H1 (cell line): ENCODE measurements around the gene TMEM38A. TPM values are rescaled to one million over a fixed set of nuclear protein-coding genes. Genes with fewer than 3 reads are reported as not detected.

Source experiments
- CTCF ChIA-PET: fragments of 300-600 bp; sonication (Branson Sonifier 250); formaldehyde crosslinking; loops from one replicate; lab custom pipeline; 2021; ENCODE audit not compliant: partially characterized antibody; lab: Charles Lee
- POLR2A ChIA-PET: fragments of 300-600 bp; sonication (Branson Sonifier 250); formaldehyde crosslinking; loops from one replicate; lab custom pipeline; 2021; ENCODE audit warnings: inconsistent platforms; ENCODE audit not compliant: partially characterized antibody; lab: Charles Lee
- DNase-seq, 2 experiments: peaks; one replicate each; pipeline versions ENCODE4 v3.0.0 to v3.0.0-alpha.2; 2010 to 2022; ENCODE audit warnings: low spot score in 2 of 2, low read depth in 1 of 2, mixed read lengths in 1 of 2
- FAIRE-seq: peaks from 2 replicates; lab custom pipeline; 2011; peaks lifted over from hg19 to GRCh38; lab: Jason Lieb, UNC
- H2AFZ ChIP-seq: 2 replicates; pipeline ENCODE4 v1.8.1; 2012; ENCODE audit warnings: low read length, inconsistent platforms
- H2AK5ac ChIP-seq: 2 replicates; pipeline ENCODE4 v1.6.1; 2013; ENCODE audit warnings: low read depth, low read length
- H2BK120ac ChIP-seq: replicated peaks from 2 replicates; pipeline ENCODE3; 2013; ENCODE audit warnings: low read depth, low read length, inconsistent platforms
- H2BK12ac ChIP-seq: 2 replicates; pipeline ENCODE4 v1.6.1; 2013; ENCODE audit warnings: low read depth, low read length
- H2BK15ac ChIP-seq: 2 replicates; pipeline ENCODE4 v1.6.1; 2013; ENCODE audit warnings: low read length
- H2BK20ac ChIP-seq: 2 replicates; pipeline ENCODE4 v1.6.1; 2013; ENCODE audit warnings: low read length
- H2BK5ac ChIP-seq: 2 replicates; pipeline ENCODE4 v1.6.1; 2013; ENCODE audit warnings: low read depth, low read length
- H3K14ac ChIP-seq: 2 replicates; pipeline ENCODE4 v1.6.1; 2013; ENCODE audit warnings: inconsistent platforms; ENCODE audit not compliant: insufficient read length
- H3K18ac ChIP-seq: 2 replicates; pipeline ENCODE4 v1.6.1; 2013; ENCODE audit warnings: low read length; ENCODE audit errors: extremely low read depth
- H3K23ac ChIP-seq: 2 replicates; pipeline ENCODE4 v1.6.1; 2013; ENCODE audit warnings: inconsistent platforms; ENCODE audit not compliant: insufficient read length
- H3K23me2 ChIP-seq: 2 replicates; pipeline ENCODE4 v1.6.1; 2013; ENCODE audit warnings: low read depth, low read length
- H3K27ac ChIP-seq: 2 replicates; pipeline ENCODE4 v1.6.1; 2011; ENCODE audit warnings: low read depth, low read length, inconsistent platforms
- H3K27me3 ChIP-seq, 4 experiments: replicated peaks in 1 of 4; 1 replicate in 1 of 4; 2 replicates in 3 of 4; pipeline versions ENCODE4 v1.6.1 to v1.8.1; 2011 to 2013; ENCODE audit warnings: low read length in 3 of 4, mild to moderate bottlenecking in 3 of 4, inconsistent platforms in 2 of 4, mixed read lengths in 2 of 4, moderate library complexity in 1 of 4; ENCODE audit not compliant: control insufficient read depth in 3 of 4, insufficient read depth in 3 of 4; ENCODE audit errors: extremely low read depth in 1 of 4
- H3K36me3 ChIP-seq, 4 experiments: 2 replicates each; pipeline versions ENCODE4 v1.6.1 to v1.8.1; 2011 to 2013; ENCODE audit warnings: mild to moderate bottlenecking in 4 of 4, low read length in 3 of 4, moderate library complexity in 2 of 4, control low read depth in 1 of 4, inconsistent platforms in 1 of 4; ENCODE audit not compliant: insufficient read depth in 4 of 4, control insufficient read depth in 2 of 4
- H3K4ac ChIP-seq: replicated peaks from 2 replicates; pipeline ENCODE3; 2013; ENCODE audit warnings: low read length, low read depth, mixed read lengths, inconsistent platforms; ENCODE audit not compliant: insufficient read length
- H3K4me1 ChIP-seq, 4 experiments: replicated peaks in 1 of 4; 1 replicate in 1 of 4; 2 replicates in 3 of 4; pipeline versions ENCODE4 v1.6.1 to v1.8.1; 2011 to 2013; ENCODE audit warnings: low read length in 3 of 4, inconsistent platforms in 2 of 4, mixed read lengths in 1 of 4; ENCODE audit not compliant: insufficient read depth in 4 of 4, control insufficient read depth in 3 of 4
- H3K4me2 ChIP-seq, 2 experiments: 2 replicates each; pipeline versions ENCODE4 v1.6.1 to v1.8.1; 2011 to 2013; ENCODE audit warnings: low read depth in 2 of 2, low read length in 2 of 2, control low read depth in 1 of 2, inconsistent platforms in 1 of 2, mild to moderate bottlenecking in 1 of 2; ENCODE audit not compliant: insufficient read depth in 1 of 2
- H3K4me3 ChIP-seq, 4 experiments: fragments of 200-600, 300-600 bp in 1 of 4; sonication (generic), shearing (Covaris generic), sonication (Bioruptor Twin) in 1 of 4; 2 replicates each; pipeline versions ENCODE4 v1.5.1 to v1.8.1; 2011 to 2016; ENCODE audit warnings: low read length in 4 of 4, low read depth in 3 of 4, control low read depth in 2 of 4, inconsistent platforms in 2 of 4, mild to moderate bottlenecking in 2 of 4, mixed read lengths in 1 of 4, moderate library complexity in 1 of 4; ENCODE audit not compliant: insufficient read depth in 2 of 4; ENCODE audit errors: extremely low read depth in 1 of 4
- H3K56ac ChIP-seq: replicated peaks from 2 replicates; pipeline ENCODE3; 2013; ENCODE audit warnings: low read depth, mild to moderate bottlenecking, mixed read lengths, low read length, inconsistent platforms; ENCODE audit not compliant: insufficient read length
- H3K79me1 ChIP-seq: 2 replicates; pipeline ENCODE4 v1.6.1; 2013; ENCODE audit warnings: low read depth, low read length, control low read depth
- H3K79me2 ChIP-seq, 2 experiments: 2 replicates each; pipeline versions ENCODE4 v1.6.1 to v1.8.1; 2012 to 2013; ENCODE audit warnings: low read length in 2 of 2, mild to moderate bottlenecking in 2 of 2, inconsistent platforms in 1 of 2; ENCODE audit not compliant: insufficient read depth in 2 of 2, control insufficient read depth in 1 of 2
- H3K9ac ChIP-seq, 4 experiments: replicated peaks in 1 of 4; 1 replicate in 1 of 4; 2 replicates in 3 of 4; pipeline versions ENCODE4 v1.6.1 to v1.8.1; 2011 to 2013; ENCODE audit warnings: low read depth in 3 of 4, low read length in 3 of 4, control low read depth in 2 of 4, mild to moderate bottlenecking in 2 of 4, moderate library complexity in 2 of 4, inconsistent platforms in 1 of 4; ENCODE audit errors: extremely low read depth in 1 of 4
- H3K9me3 ChIP-seq, 2 experiments: 2 replicates each; pipeline versions ENCODE4 v1.6.1 to v1.8.1; 2012 to 2013; ENCODE audit warnings: mild to moderate bottlenecking in 2 of 2, moderate library complexity in 2 of 2, control low read depth in 1 of 2, inconsistent platforms in 1 of 2, low read depth in 1 of 2, low read length in 1 of 2, mixed read lengths in 1 of 2; ENCODE audit not compliant: insufficient read depth in 2 of 2
- H4K20me1 ChIP-seq, 2 experiments: replicated peaks in 1 of 2; 2 replicates each; pipeline versions ENCODE3 to v1.8.1; 2011 to 2013; ENCODE audit warnings: inconsistent platforms in 2 of 2, low read length in 2 of 2, mild to moderate bottlenecking in 1 of 2; ENCODE audit not compliant: insufficient read depth in 2 of 2, control insufficient read depth in 1 of 2
- H4K5ac ChIP-seq: 2 replicates; pipeline ENCODE4 v1.6.1; 2013; ENCODE audit warnings: low read length, low read depth, mixed read lengths, inconsistent platforms; ENCODE audit not compliant: insufficient read length
- H4K8ac ChIP-seq: 2 replicates; pipeline ENCODE4 v1.8.0; 2013; ENCODE audit warnings: mild to moderate bottlenecking, moderate library complexity, low read length, inconsistent platforms; ENCODE audit not compliant: insufficient read depth; ENCODE audit errors: extremely low read depth
- H4K91ac ChIP-seq: replicated peaks from 2 replicates; pipeline ENCODE3; 2013; ENCODE audit warnings: low read length, mixed read lengths, inconsistent platforms; ENCODE audit not compliant: insufficient read length
- CBX8 ChIP-seq: fragments of 300-800, 300-1000 bp; sonication (generic); IDR thresholded peaks from 2 replicates; pipeline ENCODE4 v1.7.1; 2016; ENCODE audit warnings: low read depth, low read length, borderline replicate concordance
- CTCF ChIP-seq, 3 experiments: IDR thresholded peaks; 1 replicate in 2 of 3; 2 replicates in 1 of 3; pipeline versions ENCODE4 v1.5.1 to v1.6.1; 2011; ENCODE audit warnings: low read length in 3 of 3, mild to moderate bottlenecking in 3 of 3, inconsistent platforms in 2 of 3, low read depth in 1 of 3, moderate library complexity in 1 of 3; ENCODE audit not compliant: insufficient read depth in 1 of 3; ENCODE audit errors: control extremely low read depth in 1 of 3
- E2F6 ChIP-seq: IDR thresholded peaks from 2 replicates; pipeline ENCODE4 v1.6.1; 2012; ENCODE audit warnings: inconsistent platforms
- EZH2 ChIP-seq: fragments of 200-600 bp; sonication (generic); IDR thresholded peaks from 2 replicates; pipeline ENCODE4 v1.7.1; 2012; ENCODE audit warnings: low read depth, mild to moderate bottlenecking, moderate library complexity, low read length, inconsistent platforms; ENCODE audit not compliant: severe bottlenecking
- HDAC2 ChIP-seq, 2 experiments: fragments of 300-600 bp in 1 of 2; sonication (generic) in 1 of 2; IDR thresholded peaks; 2 replicates each; pipeline ENCODE4 v1.6.1; 2011 to 2012; ENCODE audit warnings: low read depth in 2 of 2, low read length in 2 of 2, mild to moderate bottlenecking in 2 of 2, moderate library complexity in 2 of 2, borderline replicate concordance in 1 of 2, inconsistent platforms in 1 of 2
- SIRT6 ChIP-seq: IDR thresholded peaks from one replicate; pipeline ENCODE4 v1.7.1; 2012; ENCODE audit warnings: low read length, inconsistent platforms
- SP1 ChIP-seq: IDR thresholded peaks from 2 replicates; pipeline ENCODE4 v1.6.1; 2011; ENCODE audit warnings: low read depth, low read length
- SP4 ChIP-seq: IDR thresholded peaks from 2 replicates; pipeline ENCODE4 v1.6.1; 2012; ENCODE audit warnings: low read length, inconsistent platforms
- TBP ChIP-seq: IDR thresholded peaks from 2 replicates; pipeline ENCODE4 v1.6.1; 2011; ENCODE audit warnings: low read depth, low read length, improper control_type of control experiment
- WGBS, 2 experiments: shearing (Covaris generic) in 1 of 2; methylation state at CpG; one replicate each; pipeline versions ENCODE4 v1.1.6 to v1.1.7; 2013 to 2015; ENCODE audit warnings: low lambda C conversion rate in 2 of 2, mixed read lengths in 2 of 2, inconsistent platforms in 1 of 2, low coverage in 1 of 2, missing lambda C conversion rate in 1 of 2; ENCODE audit not compliant: insufficient replicate concordance in 2 of 2, insufficient coverage in 1 of 2, insufficient read length in 1 of 2; ENCODE audit errors: extremely low coverage in 1 of 2, missing lambda C conversion rate in 1 of 2; 5-methylcytosine and 5-hydroxymethylcytosine counted together
- polyA plus RNA-seq, 7 experiments: library from polyadenylated mRNA; depleted of rRNA in 3 of 7; stranded (reverse) in 5 of 7; unstranded in 2 of 7; fragments of >200 nt in 5 of 7; fragments of 200-250 nt in 2 of 7; gene quantifications; 1 replicate in 5 of 7; 2 replicates in 1 of 7; 4 replicates in 1 of 7; pipeline versions ENCODE4 v1.2.1 to v1.2.3, GENCODE V29; 2011 to 2013; ENCODE audit warnings: missing spikeins in 2 of 7, mixed read lengths in 2 of 7
- total RNA-seq: library from RNA; stranded (reverse); fragmentation: NEBNext Ultra II Directional; extraction: Animal tissue kit (Norgen Biotek cat#: 25700); gene quantifications from 2 replicates; pipeline ENCODE4 v1.2.1, GENCODE V29; 2021

The TMEM38A gene
- total and polyA plus RNA-seq, 2 of the 8 experiments (the other 6 are each of a cell fraction or from before 2014, with no cell fraction given): 8.9 to 9.2 TPM

- Histone ChIP-seq H3K79me1 (peaks cover 22% of the 10 kb centered on the region), H3K9ac (peak overlapping the region in 3 of 4 experiments; percentile 56 to 79 (median 67); a peak in 5 of 7 replicates), H3K4me3 (peak overlapping the region; percentile 53 to 99 (median 82)), H3K79me2 (peaks cover 21 to 59% of the 10 kb centered on the region in 2 experiments), H4K91ac (no peak overlapping the region), H2BK120ac (no peak overlapping the region), H4K20me1 (peaks cover 16 to 36% of the 10 kb centered on the region in 2 experiments), H2BK20ac (no peak overlapping the region), H3K36me3 (peaks cover 0 to 5% (median 0%) of the 10 kb centered on the region in 4 experiments; a peak in 5 of 8 replicates), H3K4ac (no peak overlapping the region), H3K18ac (no peak overlapping the region), H3K27ac (no peak overlapping the region), H4K8ac (no peak overlapping the region), H3K23me2 (peaks cover 10% of the 10 kb centered on the region; the same call in 1 of the 2 replicates), H2BK15ac (no peak overlapping the region), H2AK5ac (no peak overlapping the region), H3K9me3 (no peaks in the 10 kb centered on the region), H2BK12ac (no peak overlapping the region), H3K23ac (no peak overlapping the region), H3K27me3 (no peaks in the 10 kb centered on the region), H2BK5ac (0 out of 2 replicates have a peak overlapping the region, but pooled peaks have one; percentile 60), H4K5ac (no peak overlapping the region), H3K14ac (no peak overlapping the region), H2AFZ (no peak overlapping the region), H3K56ac (no peak overlapping the region), H3K4me2 (peak overlapping the region; percentile 76 to 99), H3K4me1 (peaks cover 2 to 10% (median 4%) of the 10 kb centered on the region in 4 experiments; a peak in 6 of 7 replicates)
- ChIA-PET POLR2A (interaction anchor here (0.6 to 4.4 kb wide), 11 partner anchors 9 to 60 kb away, joined by 3 to 27 read pairs (median 4); partner anchors contain the start of genes SLC35E1, SMIM7 and TMEM38A), CTCF (interaction anchor here (0.7 to 0.9 kb wide), 2 partner anchors 9 to 46 kb away, joined by 3 read pairs; no protein-coding TSS in a partner anchor)
- DNase-seq (no peak), FAIRE-seq (no peak)
- WGBS, 2 experiments: 22% methylated on average over 12 of the region's 12 CpGs; no CpG with 5 or more reads in 1 of the 2 experiments
- TF ChIP-seq EZH2 (no peak), SP1 (no peak), SIRT6 (no peak), SP4 (no peak), TBP (no peak), CTCF (IDR thresholded peaks at IDR 0.05; ENCODE audit: control extremely low read depth in 1 of 3, insufficient read depth in 1 of 3, low read depth in 1 of 3, low read length in 3 of 3) (no peak), E2F6 (no peak), HDAC2 (IDR thresholded peaks at IDR 0.05; ENCODE audit: borderline replicate concordance in 1 of 2, low read depth in 2 of 2, low read length in 2 of 2) (no peak), CBX8 (no peak)
These were observed 34.1 kb upstream of the TMEM38A start for GRCh38 chr19:16626796-16627192.
